Fibroblast of pulmonary artery (primary cell): ENCODE results near the gene PRRC2A.

Experiments
- DNase-seq: peaks from one replicate; pipeline ENCODE4 v3.0.0-alpha.2; 2010; ENCODE audit warnings: low read depth
- H3K4me3 ChIP-seq: replicated peaks from 2 replicates; pipeline ENCODE4 v1.5.1; 2011; ENCODE audit warnings: low read depth, mild to moderate bottlenecking, control low read depth, low read length, moderate library complexity
- TF ChIP-seq, protein P1 (sequence below): IDR thresholded peaks from 2 replicates; pipeline ENCODE4 v1.5.1; 2011; ENCODE audit warnings: mild to moderate bottlenecking, control low read depth, low read length, inconsistent platforms; ENCODE audit errors: missing control alignments

PRRC2A gene

DNA sequence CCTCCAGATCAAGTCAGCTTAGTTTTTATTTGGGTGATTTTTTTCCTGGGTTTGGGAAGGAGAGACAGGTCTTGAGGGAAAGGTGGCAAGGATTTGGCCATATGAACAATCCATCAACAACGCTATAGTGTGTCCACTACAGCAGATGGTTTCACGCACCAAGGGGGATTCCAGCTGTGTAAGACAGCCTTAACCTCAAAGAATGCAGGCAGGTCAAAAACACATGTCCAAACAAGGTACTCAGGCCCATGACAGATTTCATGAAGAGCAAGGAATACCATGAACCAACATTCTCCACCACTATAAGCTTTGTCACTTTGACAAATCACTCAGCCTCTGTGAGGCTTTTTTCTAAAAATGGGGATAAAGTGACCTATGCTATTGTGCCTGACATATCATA is 3.5 kb upstream of the PRRC2A start:
- DNase-seq: no peak
- TF ChIP-seq, protein P1, sequence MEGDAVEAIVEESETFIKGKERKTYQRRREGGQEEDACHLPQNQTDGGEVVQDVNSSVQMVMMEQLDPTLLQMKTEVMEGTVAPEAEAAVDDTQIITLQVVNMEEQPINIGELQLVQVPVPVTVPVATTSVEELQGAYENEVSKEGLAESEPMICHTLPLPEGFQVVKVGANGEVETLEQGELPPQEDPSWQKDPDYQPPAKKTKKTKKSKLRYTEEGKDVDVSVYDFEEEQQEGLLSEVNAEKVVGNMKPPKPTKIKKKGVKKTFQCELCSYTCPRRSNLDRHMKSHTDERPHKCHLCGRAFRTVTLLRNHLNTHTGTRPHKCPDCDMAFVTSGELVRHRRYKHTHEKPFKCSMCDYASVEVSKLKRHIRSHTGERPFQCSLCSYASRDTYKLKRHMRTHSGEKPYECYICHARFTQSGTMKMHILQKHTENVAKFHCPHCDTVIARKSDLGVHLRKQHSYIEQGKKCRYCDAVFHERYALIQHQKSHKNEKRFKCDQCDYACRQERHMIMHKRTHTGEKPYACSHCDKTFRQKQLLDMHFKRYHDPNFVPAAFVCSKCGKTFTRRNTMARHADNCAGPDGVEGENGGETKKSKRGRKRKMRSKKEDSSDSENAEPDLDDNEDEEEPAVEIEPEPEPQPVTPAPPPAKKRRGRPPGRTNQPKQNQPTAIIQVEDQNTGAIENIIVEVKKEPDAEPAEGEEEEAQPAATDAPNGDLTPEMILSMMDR: no peak
- H3K4me3 ChIP-seq: no peak overlapping the region

DNA sequence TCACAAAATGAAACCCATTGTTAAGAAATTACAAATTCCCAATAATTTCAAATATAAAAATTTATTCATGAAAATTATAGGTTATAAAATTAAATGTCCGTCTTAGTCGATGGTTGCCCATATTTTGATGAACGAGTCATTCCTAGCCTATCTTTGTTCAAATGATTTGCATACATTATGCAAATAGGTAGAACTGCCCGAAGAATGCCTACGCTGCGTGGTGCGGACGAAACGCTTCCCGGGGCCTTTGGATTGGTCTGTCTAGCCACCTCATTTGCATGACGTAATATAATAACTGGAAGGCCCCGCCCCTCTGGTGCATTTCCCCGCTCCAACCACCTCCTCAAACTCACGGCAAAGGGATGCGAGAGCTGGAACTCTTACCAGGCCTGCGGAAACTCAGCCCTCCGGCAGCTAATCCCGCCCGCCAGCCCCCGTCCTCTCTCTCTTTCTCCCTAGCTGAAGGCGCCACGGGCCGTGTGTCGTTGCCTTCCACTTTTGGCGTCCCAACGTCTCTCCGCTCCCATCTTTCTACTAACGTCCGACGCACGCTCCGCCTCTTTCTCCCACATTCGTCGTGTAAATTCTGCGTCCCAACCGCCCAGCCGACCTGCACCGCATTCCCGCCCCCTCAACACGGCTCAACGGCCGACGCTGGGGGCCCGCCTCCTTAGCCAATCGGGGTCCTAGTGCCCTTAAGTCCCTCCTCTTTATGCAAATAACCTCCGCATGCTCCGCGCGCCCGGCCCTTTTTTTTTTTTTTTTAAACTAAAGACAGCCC is 520 bp upstream of the PRRC2A start:
- H3K4me3 ChIP-seq: peak overlapping the region; percentile 92

DNA sequence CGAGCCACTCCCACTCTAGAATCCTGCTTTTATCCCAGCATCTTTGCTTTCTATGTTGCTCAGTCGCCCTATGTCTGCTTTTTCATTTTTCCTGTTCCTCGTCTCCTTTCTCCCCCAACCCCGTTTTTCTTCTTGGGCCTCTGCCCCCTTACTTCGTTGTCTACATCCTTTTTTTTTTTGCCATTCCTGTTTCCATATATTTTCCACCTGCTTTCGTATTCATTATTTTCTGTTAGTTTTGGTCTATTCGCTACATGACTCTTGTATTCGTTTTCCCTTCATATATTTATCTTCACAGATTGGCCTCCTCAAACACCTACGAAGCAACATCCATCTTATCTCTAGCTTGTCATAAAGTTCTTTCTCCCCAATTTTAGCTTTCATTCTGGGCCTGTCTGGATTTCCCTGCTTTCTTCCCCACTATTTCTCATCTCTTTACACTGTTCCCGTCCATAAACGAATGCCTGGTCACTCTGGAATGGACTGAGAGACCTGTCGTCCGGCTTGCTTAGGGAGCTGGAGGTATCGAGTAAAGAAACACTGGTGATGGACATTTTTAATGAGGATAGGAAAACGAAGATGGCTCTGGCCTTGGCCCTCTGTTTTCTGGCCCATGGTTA is 915 bp downstream of the PRRC2A start:
- peak overlapping the region; percentile 92 for H3K4me3 ChIP-seq
- TF ChIP-seq, protein P1: no peak
- no peak for DNase-seq

More for the DNA sequence above, 520 bp upstream of the PRRC2A start:
- TF ChIP-seq, protein P1: no peak
- DNase-seq: peak; percentile 99

DNA sequence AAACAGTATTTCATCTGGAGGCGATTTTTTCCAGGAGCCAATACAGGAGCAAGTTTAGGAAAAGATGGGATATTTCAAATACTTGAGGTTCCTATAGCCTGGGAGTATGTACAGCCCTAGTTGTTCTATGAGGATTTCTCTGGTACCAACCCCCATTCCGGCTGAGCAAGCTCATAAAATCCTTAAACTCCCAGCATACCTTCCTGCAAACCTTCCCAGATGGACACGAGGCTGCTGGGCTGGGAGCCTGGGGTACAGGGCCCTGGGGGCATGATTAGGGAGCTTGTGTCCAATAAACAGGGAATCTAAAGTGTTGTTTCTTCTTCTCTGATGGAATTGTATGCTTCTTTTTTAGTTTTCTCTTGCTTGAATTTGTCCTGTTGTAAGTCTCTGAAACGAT is 1.5 kb downstream of the PRRC2A start:
- no peak for DNase-seq
- TF ChIP-seq, protein P1: no peak
- peak overlapping the region; percentile 92 for H3K4me3 ChIP-seq

DNA sequence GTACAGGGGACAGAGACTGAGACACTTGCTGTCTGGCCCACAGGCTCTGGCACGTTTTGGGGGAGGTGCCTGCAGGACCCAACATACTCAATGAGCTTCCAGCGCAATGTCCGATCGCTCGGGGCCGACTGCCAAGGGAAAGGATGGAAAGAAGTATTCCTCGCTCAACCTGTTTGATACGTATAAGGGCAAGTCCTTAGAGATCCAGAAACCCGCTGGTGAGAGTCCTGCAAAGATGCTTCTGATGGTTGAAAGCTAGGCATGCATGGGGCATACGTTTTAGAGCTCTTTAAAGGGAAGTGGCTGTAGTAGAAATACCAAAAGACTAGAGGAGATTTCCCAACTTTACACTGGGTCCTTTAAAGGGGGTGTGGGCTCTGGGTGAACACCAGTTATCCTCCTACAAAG is 2.2 kb downstream of the PRRC2A start:
- no peak for DNase-seq
- TF ChIP-seq, protein P1: no peak
- peak overlapping the region; percentile 0 for H3K4me3 ChIP-seq

DNA sequence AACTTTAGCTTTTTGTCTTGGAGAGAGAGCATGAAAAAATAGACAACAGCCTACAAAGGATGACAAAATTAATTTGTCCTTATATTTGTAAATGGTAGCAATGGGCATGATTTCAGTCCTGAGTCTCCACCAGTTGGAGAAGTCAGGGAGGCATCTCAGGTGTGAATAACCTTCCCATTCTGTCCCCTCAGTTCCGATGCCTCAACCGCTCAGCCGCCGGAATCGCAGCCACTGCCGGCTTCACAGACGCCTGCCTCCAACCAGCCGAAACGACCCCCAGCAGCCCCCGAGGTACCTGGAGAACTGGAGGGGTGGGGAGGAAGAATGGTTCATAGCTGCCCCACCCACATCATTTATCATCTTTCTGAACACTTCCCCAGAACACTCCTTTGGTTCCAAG is 3.6 kb downstream of the PRRC2A start:
- H3K4me3 ChIP-seq: no peak overlapping the region
- TF ChIP-seq, protein P1: no peak
- DNase-seq: no peak
